Smooth muscle cell (in vitro differentiated cells): Measurements from ENCODE around the gene CA10. TPM values are rescaled to one million over a fixed set of nuclear protein-coding genes. Genes with fewer than 3 reads are reported as not detected.

ENCODE experiments used
- DNase-seq: peaks from one replicate; lab custom pipeline; 2025; ENCODE audit not compliant: unreplicated experiment; lab: John Stamatoyannopoulos, UW
- H2AFZ ChIP-seq: fragments of 200-600 bp; sonication (generic); 2 replicates; pipeline ENCODE4 v1.6.0; 2016; ENCODE audit warnings: antibody characterized with exemption, low read depth, mild to moderate bottlenecking
- H3F3A ChIP-seq: fragments of 200-600 bp; sonication (generic); 2 replicates; pipeline ENCODE4 v1.6.0; 2017; ENCODE audit warnings: antibody characterized with exemption, low read depth
- H3K27ac ChIP-seq: fragments of 200-600 bp; sonication (generic); 2 replicates; pipeline ENCODE4 v1.5.1; 2016; ENCODE audit warnings: low read depth, mild to moderate bottlenecking
- H3K27me3 ChIP-seq: fragments of 200-600 bp; sonication (generic); 2 replicates; pipeline ENCODE4 v1.6.1; 2016; ENCODE audit warnings: low read depth, mild to moderate bottlenecking
- H3K36me3 ChIP-seq: fragments of 200-600 bp; sonication (generic); 2 replicates; pipeline ENCODE4 v1.5.1; 2016; ENCODE audit warnings: low read depth
- H3K4me1 ChIP-seq: fragments of 200-600 bp; sonication (generic); 2 replicates; pipeline ENCODE4 v1.5.1; 2016; ENCODE audit warnings: low read depth
- H3K4me2 ChIP-seq: fragments of 200-600 bp; sonication (generic); 2 replicates; pipeline ENCODE4 v1.6.0; 2016; ENCODE audit warnings: mild to moderate bottlenecking
- H3K4me3 ChIP-seq: fragments of 200-600 bp; sonication (generic); 2 replicates; pipeline ENCODE4 v1.5.1; 2016; ENCODE audit warnings: mild to moderate bottlenecking
- H3K79me2 ChIP-seq: fragments of 200-600 bp; sonication (generic); 2 replicates; pipeline ENCODE4 v1.6.0; 2016; ENCODE audit warnings: low read depth, mild to moderate bottlenecking
- H3K9ac ChIP-seq: fragments of 200-600 bp; sonication (generic); 2 replicates; pipeline ENCODE4 v1.6.0; 2016; ENCODE audit warnings: low read depth
- H3K9me3 ChIP-seq: fragments of 200-600 bp; sonication (generic); replicated peaks from 2 replicates; pipeline ENCODE4 v1.5.1; 2016; ENCODE audit warnings: low read depth
- H4K20me1 ChIP-seq: fragments of 200-600 bp; sonication (generic); 2 replicates; pipeline ENCODE4 v1.6.0; 2016; ENCODE audit warnings: low read depth
- CTCF ChIP-seq: fragments of 200-600 bp; sonication (generic); IDR thresholded peaks from 2 replicates; pipeline ENCODE4 v1.5.1; 2017; ENCODE audit warnings: borderline replicate concordance, mild to moderate bottlenecking, antibody characterized with exemption; ENCODE audit not compliant: insufficient read depth, poor library complexity, severe bottlenecking
- WGBS: methylation state at CpG from one replicate; pipeline ENCODE4 v1.1.7; 2016; ENCODE audit warnings: low lambda C conversion rate; 5-methylcytosine and 5-hydroxymethylcytosine counted together
- polyA plus RNA-seq: library from polyadenylated mRNA; unstranded; fragments of >200 nt; fragmentation: Nextera tagmentation; extraction: Ambion mirVana; gene quantifications from 2 replicates; pipeline ENCODE4 v1.2.1, GENCODE V29; 2016
- total RNA-seq: library from RNA; depleted of rRNA; stranded (reverse); fragments of >200 nt; gene quantifications from 2 replicates; pipeline ENCODE4 v1.2.3, GENCODE V29; 2014

CA10 gene
- total and polyA plus RNA-seq, 2 experiments from 2014 or later: 0.54 TPM; not detected in 1

- Histone ChIP-seq H3K27me3 (peaks cover 6% of the 10 kb centered on the region), H3K27ac (no peak overlapping the region), H3K4me1 (no peaks in the 10 kb centered on the region), H3F3A (no peaks in the 10 kb centered on the region), H2AFZ (no peak overlapping the region), H3K4me2 (no peak overlapping the region), H3K79me2 (no peaks in the 10 kb centered on the region), H3K9me3 (no peaks in the 10 kb centered on the region), H4K20me1 (no peaks in the 10 kb centered on the region), H3K4me3 (no peak overlapping the region), H3K9ac (no peak overlapping the region), H3K36me3 (no peaks in the 10 kb centered on the region)
- no peak for DNase-seq
- TF ChIP-seq CTCF: no peak
- 95% methylated on average over 8 of the region's 8 CpGs for WGBS
Observed at GRCh38 chr17:51703361-51704341, 454.9 kb downstream of the CA10 start.

GRCh38 chr17:51702963-51703360, 455.6 kb downstream of the CA10 start:
- H3K27me3 ChIP-seq: peaks cover 4% of the 10 kb centered on the region
- no peak overlapping the region for H3K4me2 ChIP-seq
- DNase-seq: no peak
- H3K4me3 ChIP-seq: no peak overlapping the region
- H3K79me2 ChIP-seq: no peaks in the 10 kb centered on the region
- H3K9ac ChIP-seq: no peak overlapping the region
- no peaks in the 10 kb centered on the region for H3K4me1 ChIP-seq
- no peak for TF ChIP-seq CTCF
- 76% methylated on average over 3 of the region's 3 CpGs for WGBS
- H3F3A ChIP-seq: no peaks in the 10 kb centered on the region
- H3K9me3 ChIP-seq: no peaks in the 10 kb centered on the region
- no peak overlapping the region for H2AFZ ChIP-seq
- no peaks in the 10 kb centered on the region for H4K20me1 ChIP-seq
- no peak overlapping the region for H3K27ac ChIP-seq
- H3K36me3 ChIP-seq: no peaks in the 10 kb centered on the region

- 78% methylated on average over 2 of the region's 2 CpGs for WGBS
- Histone ChIP-seq H3K27ac (no peak overlapping the region), H3K9ac (no peak overlapping the region), H2AFZ (no peak overlapping the region), H3K4me3 (no peak overlapping the region), H3K36me3 (no peaks in the 10 kb centered on the region), H3F3A (no peaks in the 10 kb centered on the region), H3K4me1 (no peaks in the 10 kb centered on the region), H3K79me2 (no peaks in the 10 kb centered on the region), H4K20me1 (no peaks in the 10 kb centered on the region), H3K9me3 (no peaks in the 10 kb centered on the region), H3K27me3 (no peaks in the 10 kb centered on the region), H3K4me2 (no peak overlapping the region)
- DNase-seq: no peak
- no peak for TF ChIP-seq CTCF
Observed at GRCh38 chr17:51701501-51701900, 457.0 kb downstream of the CA10 start.
